LNCaP clone FGC (cell line): ENCODE results near the gene FRMD1.

Experiments
- DNase-seq: peaks from one replicate; pipeline ENCODE4 v3.0.0-alpha.2; 2011; ENCODE audit warnings: low read depth
- H3K4me3 ChIP-seq: 2 replicates; pipeline ENCODE4 v1.5.1; 2011; ENCODE audit warnings: mild to moderate bottlenecking, low read depth, low read length, control low read depth
- CTCF ChIP-seq: IDR thresholded peaks from 2 replicates; pipeline ENCODE4 v1.5.1; 2012; ENCODE audit warnings: mild to moderate bottlenecking; ENCODE audit not compliant: control insufficient read depth, insufficient read depth; ENCODE audit errors: extremely low read depth

Gene FRMD1

DNA sequence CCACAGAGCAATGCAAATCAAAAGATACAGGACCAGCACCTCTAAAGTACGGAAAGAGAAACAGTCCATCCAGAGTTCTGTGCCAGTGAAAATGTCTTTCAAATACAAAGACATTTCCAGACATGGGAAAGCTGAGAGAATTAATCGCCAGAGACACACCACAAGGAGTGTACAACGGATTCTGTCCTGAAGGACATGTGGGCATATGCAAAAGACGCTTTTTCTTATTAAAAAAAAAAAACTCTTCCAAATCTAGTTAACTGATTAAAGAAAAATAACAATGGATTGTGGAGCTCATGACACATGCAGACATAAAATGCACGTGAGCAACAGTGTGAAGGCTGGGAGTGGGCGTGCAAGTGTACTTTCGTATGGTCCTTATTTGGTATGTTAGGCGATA is 58.8 kb downstream of the FRMD1 start:
- DNase-seq: no peak
- H3K4me3 ChIP-seq: no peak overlapping the region
- no peak for TF ChIP-seq CTCF

DNA sequence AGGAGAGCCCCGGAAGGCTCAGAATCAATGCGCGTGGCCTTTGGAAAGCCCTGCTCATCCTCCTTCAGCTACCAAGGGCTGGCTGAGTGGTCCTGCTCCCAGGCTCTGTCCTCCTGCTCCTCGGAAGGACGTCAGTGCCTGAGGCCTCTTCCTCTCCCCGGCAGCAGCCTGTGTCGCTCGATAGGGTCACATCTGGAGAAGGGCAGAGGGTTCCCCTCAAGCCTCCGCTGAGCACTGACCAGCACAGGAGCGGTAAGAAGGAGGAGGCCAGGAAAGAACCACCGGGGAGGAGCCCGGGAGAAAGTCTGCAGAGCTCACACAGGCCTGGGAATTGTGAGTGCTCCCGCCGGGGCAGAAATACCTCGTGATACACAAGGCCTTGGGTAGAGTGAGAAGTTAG is 60.3 kb downstream of the FRMD1 start:
- TF ChIP-seq CTCF: no peak

GRCh38 chr6:168017629-168018028 is 61.4 kb downstream of the FRMD1 start:
- DNase-seq: peak; percentile 54
- no peak for TF ChIP-seq CTCF
- H3K4me3 ChIP-seq: no peak overlapping the region

More for the DNA sequence above, 60.3 kb downstream of the FRMD1 start:
- no peak overlapping the region for H3K4me3 ChIP-seq
- no peak for DNase-seq

GRCh38 chr6:168016721-168017525 is 62.1 kb downstream of the FRMD1 start:
- TF ChIP-seq CTCF: no peak
- no peak overlapping the region for H3K4me3 ChIP-seq
- no peak for DNase-seq

- no peak overlapping the region for H3K4me3 ChIP-seq
- no peak for DNase-seq
- no peak for TF ChIP-seq CTCF
Measured at GRCh38 chr6:168016176-168016620, 62.8 kb downstream of the FRMD1 start.

- TF ChIP-seq CTCF: no peak
- no peak for DNase-seq
- H3K4me3 ChIP-seq: no peak overlapping the region
Measured at GRCh38 chr6:168015482-168016175, 63.4 kb downstream of the FRMD1 start.
